NT2/D1 (cell line): ENCODE data around the gene OGG1.
A peak's percentile ranks its signal among the peaks of the same experiment; 100 is the strongest.
"Not testable (repeated sequence)": the region's sequence is repeated elsewhere in the genome, so short reads cannot be mapped to it uniquely, and the experiment has no call there.

Source experiments
- DNase-seq: peaks from one replicate; pipeline ENCODE4 v3.0.0-alpha.2; 2011; ENCODE audit warnings: low read depth, low spot score
- H3K27me3 ChIP-seq: 2 replicates; pipeline ENCODE4 v1.6.0; 2011; ENCODE audit warnings: mild to moderate bottlenecking; ENCODE audit not compliant: insufficient read length, insufficient read depth
- H3K36me3 ChIP-seq: 2 replicates; pipeline ENCODE4 v1.6.1; 2011; ENCODE audit warnings: mild to moderate bottlenecking, low read length, mixed read lengths; ENCODE audit not compliant: insufficient read depth, insufficient read length
- H3K4me1 ChIP-seq: 2 replicates; pipeline ENCODE4 v1.5.1; 2011; ENCODE audit not compliant: insufficient read depth, insufficient read length
- H3K4me3 ChIP-seq: 2 replicates; pipeline ENCODE4 v1.5.1; 2011; ENCODE audit warnings: low read depth; ENCODE audit not compliant: insufficient read length
- H3K9ac ChIP-seq: 2 replicates; pipeline ENCODE4 v1.6.0; 2011; ENCODE audit warnings: low read depth; ENCODE audit not compliant: insufficient read length
- H3K9me3 ChIP-seq: 2 replicates; pipeline ENCODE4 v1.5.1; 2011; ENCODE audit warnings: mild to moderate bottlenecking, low read length; ENCODE audit not compliant: insufficient read depth
- SUZ12 ChIP-seq: IDR thresholded peaks from 2 replicates; pipeline ENCODE4 v1.6.1; 2011; ENCODE audit not compliant: insufficient read length, insufficient read depth; ENCODE audit errors: extremely low read depth
- YY1 ChIP-seq: IDR thresholded peaks from 2 replicates; pipeline ENCODE4 v1.6.1; 2011; ENCODE audit not compliant: insufficient read length, insufficient read depth
- ZNF274 ChIP-seq: IDR thresholded peaks from 2 replicates; pipeline ENCODE4 v1.6.1; 2011; ENCODE audit warnings: mild to moderate bottlenecking, low read depth, low read length

OGG1 gene

DNA sequence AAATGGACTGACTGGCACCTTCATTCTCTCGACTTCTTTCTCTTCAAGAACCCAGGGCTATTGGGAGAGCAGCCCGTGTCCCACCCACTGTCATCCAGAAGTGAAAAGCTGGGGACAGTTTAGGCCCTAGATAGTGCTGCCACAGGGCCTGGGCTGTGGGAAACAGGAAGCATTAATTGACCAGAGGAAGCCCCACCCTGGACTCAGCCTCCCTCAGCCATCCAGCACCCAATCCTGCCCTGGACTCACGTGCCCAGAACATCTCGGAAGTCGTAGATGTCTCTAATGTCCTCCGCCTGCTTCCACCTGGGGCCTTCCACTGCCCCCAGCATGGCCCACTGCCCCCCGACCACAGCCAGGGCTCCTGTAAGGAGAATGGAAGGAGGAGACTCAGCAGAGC, 17.7 kb downstream of the OGG1 start:
- TF ChIP-seq ZNF274, result no peak
- TF ChIP-seq SUZ12, result no peak
- TF ChIP-seq YY1, result no peak
- peaks cover 16% of the 10 kb centered on the region for H3K36me3 ChIP-seq
- DNase-seq, result no peak
- H3K4me3 ChIP-seq, result no peak overlapping the region
- peaks cover 13% of the 10 kb centered on the region for H3K27me3 ChIP-seq
- no peaks in the 10 kb centered on the region for H3K9me3 ChIP-seq
- H3K9ac ChIP-seq, result no peak overlapping the region
- H3K4me1 ChIP-seq, result peaks cover 11% of the 10 kb centered on the region

DNA sequence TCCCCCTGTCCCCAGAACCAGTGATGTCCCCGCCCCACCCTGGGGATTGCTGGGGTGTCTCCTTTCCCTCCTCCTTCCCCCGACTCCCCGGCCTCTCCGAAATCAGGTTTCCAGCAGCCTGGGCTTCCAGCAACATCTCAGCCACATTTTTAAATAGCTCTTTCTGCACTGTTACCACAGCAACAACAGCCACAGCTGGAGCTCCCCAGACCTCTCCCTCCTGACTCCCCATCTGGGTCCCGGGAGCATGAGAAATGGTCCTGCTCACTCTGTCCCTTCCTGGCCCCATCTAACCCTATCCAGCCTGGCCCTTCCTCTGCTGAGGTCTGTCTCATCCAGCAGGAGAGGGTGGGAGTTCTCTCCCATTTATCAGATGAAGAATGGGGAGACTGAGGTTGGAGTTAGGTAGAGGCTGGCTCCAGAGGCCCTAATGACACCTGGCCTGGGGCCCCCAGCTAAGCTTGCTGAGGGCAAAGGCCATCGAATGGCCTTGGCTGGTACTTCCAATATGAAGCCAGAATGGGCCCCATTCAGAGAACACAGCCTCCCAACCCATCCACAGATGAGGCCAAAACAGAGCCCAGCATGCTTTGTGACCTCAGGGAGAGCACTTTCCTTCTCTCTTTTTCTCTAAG, 18.5 kb downstream of the OGG1 start:
- no peak overlapping the region for H3K9ac ChIP-seq
- DNase-seq, result no peak

DNA sequence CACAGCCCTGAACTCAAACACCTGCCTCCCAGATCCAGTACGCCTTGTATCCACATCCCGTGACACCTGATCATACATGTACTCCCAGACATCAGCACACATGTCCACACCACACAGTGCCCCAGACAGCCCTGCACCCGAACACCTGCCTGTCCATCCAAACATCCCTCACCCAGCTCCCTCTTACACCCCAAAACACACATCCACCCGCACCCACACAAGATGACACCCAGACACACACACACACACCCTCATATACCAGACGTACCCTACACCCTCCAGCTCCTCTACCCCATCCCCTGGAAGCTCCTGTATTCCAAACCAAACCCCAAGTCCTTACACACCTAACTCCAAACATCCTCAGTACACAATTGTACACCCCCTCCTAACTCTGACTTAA, 19.3 kb downstream of the OGG1 start:
- peak overlapping the region; percentile 51 for H3K9ac ChIP-seq
- H3K36me3 ChIP-seq, result peaks cover 8% of the 10 kb centered on the region
- no peaks in the 10 kb centered on the region for H3K9me3 ChIP-seq
- no peak for DNase-seq
- peaks cover 11% of the 10 kb centered on the region for H3K4me1 ChIP-seq
- peak overlapping the region; percentile 35 for H3K4me3 ChIP-seq
- peaks cover 13% of the 10 kb centered on the region for H3K27me3 ChIP-seq
- TF ChIP-seq SUZ12 (no peak), ZNF274 (no peak), YY1 (no peak)

More for the DNA sequence above, 18.5 kb downstream of the OGG1 start:
- Histone ChIP-seq H3K4me1 (peaks cover 11% of the 10 kb centered on the region), H3K9me3 (no peaks in the 10 kb centered on the region), H3K27me3 (peaks cover 13% of the 10 kb centered on the region), H3K36me3 (peaks cover 8% of the 10 kb centered on the region), H3K4me3 (no peak overlapping the region)
- no peak for TF ChIP-seq ZNF274
- no peak for TF ChIP-seq YY1
- no peak for TF ChIP-seq SUZ12

DNA sequence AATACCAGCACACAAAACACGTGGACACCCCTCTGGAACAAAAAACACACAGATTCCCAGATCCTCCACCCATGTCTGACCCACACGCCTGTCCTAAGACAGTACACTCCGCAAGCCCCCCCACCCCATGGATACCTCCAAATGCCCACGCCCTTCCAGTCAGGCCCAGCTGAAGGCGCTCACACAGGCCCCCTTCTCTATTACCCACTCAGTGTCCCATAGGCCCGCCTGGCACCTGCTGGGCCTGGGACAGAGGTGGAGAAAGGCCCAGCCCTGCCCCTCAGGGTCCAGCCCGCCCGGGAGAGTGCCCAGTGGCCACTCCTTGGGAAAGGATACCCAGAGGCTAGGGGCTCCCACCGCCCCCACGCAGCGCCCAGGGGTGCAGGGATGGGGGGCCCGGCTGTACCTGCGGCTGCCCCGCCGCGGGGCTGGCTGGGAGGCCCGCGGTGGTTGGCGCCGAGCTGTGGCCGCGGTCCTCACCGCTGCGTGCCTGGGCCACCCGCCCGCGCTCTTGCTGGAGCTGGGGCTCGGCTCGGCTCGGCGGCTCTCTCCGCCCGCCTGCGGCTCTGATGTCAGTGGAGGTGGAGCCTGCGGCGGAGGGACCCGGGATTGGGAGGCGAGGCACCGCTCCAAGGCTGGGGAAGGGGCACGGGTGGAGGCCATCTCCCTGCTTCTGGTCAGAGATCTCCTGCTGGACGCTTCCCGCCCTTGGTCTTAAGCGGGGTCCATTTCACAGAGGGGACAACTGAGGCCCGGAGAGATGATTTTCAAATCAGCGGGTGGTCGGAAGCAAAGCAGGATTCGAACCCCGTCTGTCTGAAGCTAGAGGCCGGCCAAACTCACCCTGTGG, 19.9 kb downstream of the OGG1 start, which contains the start of gene CAMK1:
CAMK1 (minus strand) TSS at position 522 of the 850 bp plus-strand sequence. CDS start 2,198 bp downstream, outside the sequence.
- no peak for DNase-seq

DNA sequence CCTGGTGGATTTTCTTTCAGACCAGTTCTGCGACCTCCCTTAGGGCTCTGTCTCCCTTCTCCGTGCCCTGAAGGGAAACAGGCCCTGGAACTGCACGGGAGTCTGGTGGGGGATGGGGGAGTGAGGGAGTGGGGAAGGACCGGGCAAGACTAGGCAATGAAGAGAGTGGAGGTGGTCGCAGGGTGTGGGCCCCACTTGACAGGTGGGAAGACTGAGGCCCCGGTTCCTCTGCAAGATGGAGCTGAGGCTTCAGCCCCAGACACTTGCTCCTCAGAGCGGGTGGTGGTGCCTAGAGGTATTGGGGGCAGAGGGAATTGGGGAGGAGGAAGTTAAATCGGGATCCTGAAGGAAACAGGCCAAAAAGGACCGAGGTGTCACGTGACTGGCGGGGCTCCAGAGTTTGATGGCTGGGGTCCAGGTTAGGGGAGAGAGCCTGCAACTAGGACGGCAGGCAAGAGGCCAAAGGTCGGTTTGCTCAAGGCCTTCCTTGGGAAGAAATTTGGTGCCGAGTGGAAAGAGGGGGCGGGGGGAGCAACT, 20.6 kb downstream of the OGG1 start:
- Histone ChIP-seq H3K4me1 (peaks cover 11% of the 10 kb centered on the region), H3K36me3 (peaks cover 6% of the 10 kb centered on the region), H3K4me3 (peak overlapping the region; percentile 35), H3K27me3 (peaks cover 13% of the 10 kb centered on the region), H3K9me3 (no peaks in the 10 kb centered on the region), H3K9ac (peak overlapping the region; percentile 79)
- TF ChIP-seq ZNF274 (no peak), YY1 (no peak), SUZ12 (no peak)
- no peak for DNase-seq

More for the DNA sequence above, 19.9 kb downstream of the OGG1 start, which contains the start of gene CAMK1:
- H3K36me3 ChIP-seq, result peaks cover 8% of the 10 kb centered on the region
- peaks cover 13% of the 10 kb centered on the region for H3K27me3 ChIP-seq
- TF ChIP-seq SUZ12, result no peak
- H3K9ac ChIP-seq, result peak within 1 kb of the TSS; percentile 79
- H3K9me3 ChIP-seq, result no peaks in the 10 kb centered on the region
- H3K4me1 ChIP-seq, result peaks cover 11% of the 10 kb centered on the region
- peak within 1 kb of the TSS; percentile 35 for H3K4me3 ChIP-seq

DNA sequence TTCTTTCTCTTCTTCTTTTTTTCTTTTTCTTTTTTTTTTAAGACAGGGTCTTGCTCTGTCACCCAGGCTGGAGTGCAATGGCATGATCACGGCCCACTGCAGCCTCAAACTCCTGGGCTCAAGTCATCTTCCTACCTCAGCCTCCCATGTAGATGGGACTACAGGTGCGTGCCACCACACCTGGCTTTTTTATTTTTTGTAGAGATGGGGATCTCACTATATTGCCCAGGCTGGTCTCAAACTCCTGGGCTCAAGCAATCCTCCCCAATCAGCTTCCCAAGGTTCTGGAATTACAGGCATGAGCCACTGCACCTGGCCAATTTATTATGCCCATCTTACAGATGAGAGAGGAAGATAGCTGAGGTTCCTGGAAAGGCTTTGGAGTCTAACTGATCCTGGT, 21.3 kb downstream of the OGG1 start:
- DNase-seq, H3K36me3 ChIP-seq, H3K9ac ChIP-seq, H3K9me3 ChIP-seq, H3K4me1 ChIP-seq, H3K4me3 ChIP-seq: not testable (repeated sequence)
- peaks cover 13% of the 10 kb centered on the region for H3K27me3 ChIP-seq

DNA sequence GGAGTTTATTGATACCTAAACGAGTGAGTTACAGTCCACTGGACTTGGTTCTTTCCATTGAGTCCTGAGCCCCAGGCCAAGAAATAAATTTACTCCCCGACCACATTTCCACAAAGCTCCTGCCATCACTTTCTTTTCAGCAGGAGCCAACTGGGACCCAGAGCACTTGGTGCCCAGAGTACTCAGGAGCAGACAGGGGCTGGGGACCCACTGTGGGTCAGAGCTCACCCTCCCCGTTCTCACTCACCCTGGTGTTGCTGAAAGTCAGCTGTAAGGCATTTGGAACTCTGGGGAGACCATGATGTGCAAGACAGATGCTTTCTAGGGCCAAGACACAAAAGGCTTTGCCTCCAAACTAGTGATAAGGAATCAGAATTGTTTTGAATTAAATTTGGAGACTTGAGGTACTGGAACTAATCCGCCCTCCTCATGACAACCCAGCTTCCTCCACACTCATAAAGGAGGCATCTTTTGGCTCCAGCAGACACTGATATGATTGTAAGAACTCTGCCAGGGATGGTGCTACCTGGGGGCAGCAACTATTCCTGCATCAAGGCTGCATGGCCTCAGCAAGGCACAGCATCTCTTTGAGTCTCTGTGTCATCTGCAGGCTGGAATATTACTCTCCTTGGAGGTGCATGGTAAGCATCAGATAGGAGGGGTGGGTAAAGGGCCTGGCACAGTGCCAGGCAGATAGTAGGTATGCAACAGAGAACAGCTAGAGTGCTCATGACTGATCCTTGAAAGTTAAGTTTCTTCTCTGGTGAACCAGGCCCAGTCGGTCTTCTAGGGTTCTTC, 27.3 kb downstream of the OGG1 start:
- no peak for TF ChIP-seq SUZ12
- TF ChIP-seq YY1, result no peak
- no peak for TF ChIP-seq ZNF274
- H3K9ac ChIP-seq, result no peak overlapping the region

More for the DNA sequence above, 27.3 kb downstream of the OGG1 start:
- Histone ChIP-seq H3K4me1 (peaks cover 5% of the 10 kb centered on the region), H3K36me3 (peaks cover 22% of the 10 kb centered on the region), H3K9me3 (no peaks in the 10 kb centered on the region), H3K4me3 (no peak overlapping the region), H3K27me3 (no peaks in the 10 kb centered on the region)
- DNase-seq, result no peak
